Rectal smooth muscle tissue (tissue), 1 donor: ENCODE measurements around the gene GPR32.
"Not testable (repeated sequence)": the region's sequence is repeated elsewhere in the genome, so short reads cannot be mapped to it uniquely, and the experiment has no call there.

Experiments
- H3K27ac ChIP-seq: one replicate; pipeline ENCODE4 v1.7.0; 2013; ENCODE audit warnings: low read depth, low read length, inconsistent platforms
- H3K27me3 ChIP-seq: one replicate; pipeline ENCODE4 v1.7.0; 2013; ENCODE audit warnings: low read length; ENCODE audit not compliant: control insufficient read depth, insufficient read depth
- H3K36me3 ChIP-seq: one replicate; pipeline ENCODE4 v1.7.0; 2013; ENCODE audit warnings: low read length; ENCODE audit not compliant: control insufficient read depth, insufficient read depth
- H3K4me1 ChIP-seq: one replicate; pipeline ENCODE4 v1.7.0; 2013; ENCODE audit warnings: low read length; ENCODE audit not compliant: control insufficient read depth, insufficient read depth
- H3K4me3 ChIP-seq: one replicate; pipeline ENCODE4 v1.7.0; 2013; ENCODE audit warnings: low read length
- H3K9ac ChIP-seq: one replicate; pipeline ENCODE4 v1.7.0; 2013; ENCODE audit warnings: low read length

The GPR32 gene

GRCh38 chr19:50777261-50777660 is 7.0 kb downstream of the GPR32 start:
- Histone ChIP-seq H3K4me1 (no peaks in the 10 kb centered on the region), H3K4me3 (no peak overlapping the region), H3K36me3 (no peaks in the 10 kb centered on the region), H3K27me3 (peaks cover 19% of the 10 kb centered on the region), H3K27ac (no peak overlapping the region), H3K9ac (no peak overlapping the region)

GRCh38 chr19:50777830-50778303 is 7.6 kb downstream of the GPR32 start:
- Histone ChIP-seq H3K4me1 (no peaks in the 10 kb centered on the region), H3K4me3 (no peak overlapping the region), H3K36me3 (no peaks in the 10 kb centered on the region), H3K27ac (no peak overlapping the region), H3K9ac (no peak overlapping the region), H3K27me3 (peaks cover 19% of the 10 kb centered on the region)

GRCh38 chr19:50778906-50779430 is 8.7 kb downstream of the GPR32 start:
- Histone ChIP-seq H3K4me3 (no peak overlapping the region), H3K27me3 (peaks cover 19% of the 10 kb centered on the region), H3K4me1 (peaks cover 3% of the 10 kb centered on the region), H3K27ac (no peak overlapping the region), H3K9ac (no peak overlapping the region), H3K36me3 (no peaks in the 10 kb centered on the region)

- H3K4me3 ChIP-seq = no peak overlapping the region
- H3K27ac ChIP-seq = no peak overlapping the region
- peaks cover 19% of the 10 kb centered on the region for H3K27me3 ChIP-seq
These were observed 9.5 kb downstream of the GPR32 start for GRCh38 chr19:50779504-50780457.

GRCh38 chr19:50780753-50781435 is 10.6 kb downstream of the GPR32 start:
- H3K9ac ChIP-seq = no peak overlapping the region
- no peak overlapping the region for H3K27ac ChIP-seq
- peaks cover 19% of the 10 kb centered on the region for H3K27me3 ChIP-seq

More at GRCh38 chr19:50779504-50780457, 9.5 kb downstream of the GPR32 start:
- Histone ChIP-seq H3K9ac (no peak overlapping the region), H3K4me1 (peaks cover 3% of the 10 kb centered on the region), H3K36me3 (no peaks in the 10 kb centered on the region)

GRCh38 chr19:50783848-50784152 is 13.5 kb downstream of the GPR32 start:
- H3K9ac ChIP-seq, H3K36me3 ChIP-seq, H3K27ac ChIP-seq, H3K4me1 ChIP-seq, H3K4me3 ChIP-seq: not testable (repeated sequence)
- peaks cover 11% of the 10 kb centered on the region for H3K27me3 ChIP-seq

More at GRCh38 chr19:50780753-50781435, 10.6 kb downstream of the GPR32 start:
- Histone ChIP-seq H3K4me1 (peaks cover 3% of the 10 kb centered on the region), H3K4me3 (no peak overlapping the region), H3K36me3 (no peaks in the 10 kb centered on the region)

- peaks cover 3% of the 10 kb centered on the region for H3K4me1 ChIP-seq
- peaks cover 9% of the 10 kb centered on the region for H3K27me3 ChIP-seq
- no peak overlapping the region for H3K27ac ChIP-seq
These were observed 14.4 kb downstream of the GPR32 start for GRCh38 chr19:50784710-50785109.

GRCh38 chr19:50785329-50785728 is 15.1 kb downstream of the GPR32 start:
- Histone ChIP-seq H3K27ac (no peak overlapping the region), H3K27me3 (peaks cover 3% of the 10 kb centered on the region), H3K4me1 (peaks cover 3% of the 10 kb centered on the region), H3K36me3 (no peaks in the 10 kb centered on the region), H3K9ac (no peak overlapping the region), H3K4me3 (no peak overlapping the region)

More at GRCh38 chr19:50784710-50785109, 14.4 kb downstream of the GPR32 start:
- no peaks in the 10 kb centered on the region for H3K36me3 ChIP-seq
- H3K4me3 ChIP-seq = no peak overlapping the region
- no peak overlapping the region for H3K9ac ChIP-seq

- no peak within 1 kb of the TSS for H3K9ac ChIP-seq
- H3K36me3 ChIP-seq = no peaks in the 10 kb centered on the region
- no peaks in the 10 kb centered on the region for H3K27me3 ChIP-seq
- H3K4me1 ChIP-seq = no peaks in the 10 kb centered on the region
- no peak within 1 kb of the TSS for H3K27ac ChIP-seq
- H3K4me3 ChIP-seq = no peak within 1 kb of the TSS
These were observed 20.1 kb downstream of the GPR32 start, which contains the start of gene ACP4 for GRCh38 chr19:50790396-50790795. Gene ACP4, plus strand, starts transcription at chr19:50790415. Its CDS starts 0 bp downstream, at chr19:50790415.

GRCh38 chr19:50790922-50791467 is 20.7 kb downstream of the GPR32 start:
- H3K27me3 ChIP-seq = no peaks in the 10 kb centered on the region
- no peak overlapping the region for H3K27ac ChIP-seq
- H3K36me3 ChIP-seq = no peaks in the 10 kb centered on the region
- H3K4me1 ChIP-seq = no peaks in the 10 kb centered on the region
- no peak overlapping the region for H3K4me3 ChIP-seq
- no peak overlapping the region for H3K9ac ChIP-seq

GRCh38 chr19:50791594-50792271 is 21.5 kb downstream of the GPR32 start:
- Histone ChIP-seq H3K9ac (no peak overlapping the region), H3K4me1 (no peaks in the 10 kb centered on the region), H3K36me3 (no peaks in the 10 kb centered on the region), H3K27me3 (no peaks in the 10 kb centered on the region), H3K27ac (no peak overlapping the region), H3K4me3 (no peak overlapping the region)
